ENCODE results near the gene ZNF557. TPM values are rescaled to one million over a fixed set of nuclear protein-coding genes. Genes with fewer than 3 reads are reported as not detected.

ZNF557 gene
- total RNA-seq, 1 experiment from 2014 or later, result 7.8 TPM

- H2AFZ ChIP-seq (ENCODE audit: low read depth, low read length, poor library complexity, severe bottlenecking), result no peak overlapping the region
- H3K9me3 ChIP-seq (ENCODE audit: control insufficient read depth in 1 of 2, insufficient read depth in 1 of 2, low read depth in 1 of 2, low read length in 2 of 2), result peaks cover 2 to 7% of the 10 kb centered on the region in 2 experiments; a peak in 3 of 4 replicates
- H3K4me3 ChIP-seq (replicated peaks in 1 of 2; ENCODE audit: low read depth in 1 of 2, low read length in 2 of 2), result no peak overlapping the region
- intact Hi-C loops (cut with micrococcal nuclease), result no loop called here
- H3K27ac ChIP-seq (ENCODE audit: low read depth, low read length), result no peak overlapping the region
- ChIA-PET POLR2A (interaction anchor here (1.0 kb wide), 1 partner anchor 9 kb away, joined by 3 read pairs; no protein-coding TSS in a partner anchor), CTCF (no interaction called here), RAD21 (ENCODE audit: low non-redundant PET in 1 of 2, low total read pairs in 2 of 2, uncharacterized antibody in 2 of 2, unreplicated experiment in 2 of 2) (no interaction called here)
- H3K36me3 ChIP-seq (ENCODE audit: control insufficient read depth in 1 of 2, insufficient read depth in 2 of 2, low read length in 2 of 2), result peaks cover 43 to 44% of the 10 kb centered on the region in 2 experiments
- BruUV-seq (replicated peaks), result no TSS peak
- H3K9me2 ChIP-seq (ENCODE audit: insufficient read depth), result no peaks in the 10 kb centered on the region
- peaks cover 18% of the 10 kb centered on the region for H3K79me2 ChIP-seq (ENCODE audit: insufficient read depth, low read length)
- DNase-seq (ENCODE audit: low read depth, low spot score) (no peak), ATAC-seq (no peak)
- no peaks in the 10 kb centered on the region for H4K20me1 ChIP-seq (ENCODE audit: insufficient read depth)
- TF ChIP-seq EZH2 (IDR thresholded peaks at IDR 0.05) (no peak), ZFX (IDR thresholded peaks at IDR 0.05) (no peak), EGR1 (IDR thresholded peaks at IDR 0.05; ENCODE audit: low read depth) (no peak), ATF3 (IDR thresholded peaks at IDR 0.05) (no peak), EZH2phosphoT487 (IDR thresholded peaks at IDR 0.05; ENCODE audit: borderline replicate concordance) (no peak), SIN3A (IDR thresholded peaks at IDR 0.05; ENCODE audit: low read depth) (no peak), SP1 (IDR thresholded peaks at IDR 0.05; ENCODE audit: low read depth) (no peak), MAX (IDR thresholded peaks at IDR 0.05) (no peak), RAD21 (IDR thresholded peaks at IDR 0.05; ENCODE audit: low read depth) (no peak), SRF (IDR thresholded peaks at IDR 0.05; ENCODE audit: low read depth) (no peak), FOSL1 (IDR thresholded peaks at IDR 0.05; ENCODE audit: low read depth) (no peak), TCF7L2 (IDR thresholded peaks at IDR 0.05; ENCODE audit: borderline replicate concordance, extremely low read depth, insufficient read depth, insufficient read length) (no peak), ZNF274 (IDR thresholded peaks at IDR 0.05; ENCODE audit: low read depth, low read length) (no peak), POLR2AphosphoS5 (IDR thresholded peaks at IDR 0.05; ENCODE audit: low read depth, low read length) (no peak), CEBPB (IDR thresholded peaks at IDR 0.05; ENCODE audit: low read depth) (no peak), YY1 (IDR thresholded peaks at IDR 0.05; ENCODE audit: extremely low read depth, insufficient replicate concordance, low read depth, low read length) (no peak), CBX3 (IDR thresholded peaks at IDR 0.05; ENCODE audit: low read depth) (no peak), ZBTB33 (IDR thresholded peaks at IDR 0.05; ENCODE audit: extremely low read depth, insufficient replicate concordance, low read length) (no peak)
- no peak overlapping the region for H3K9ac ChIP-seq (ENCODE audit: low read length)
- no peaks in the 10 kb centered on the region for H3K27me3 ChIP-seq (ENCODE audit: insufficient read depth, low read length)
- H3K4me1 ChIP-seq (ENCODE audit: control insufficient read depth in 1 of 2, insufficient read depth in 2 of 2, low read length in 2 of 2), result peaks cover 8 to 11% of the 10 kb centered on the region in 2 experiments; a peak in 3 of 4 replicates
- no peak overlapping the region for H3K4me2 ChIP-seq (ENCODE audit: low read length)
Observed at GRCh38 chr19:7072541-7072940, 3.0 kb downstream of the ZNF557 start.
